ENCODE data around the gene FANCF. TPM values are rescaled to one million over a fixed set of nuclear protein-coding genes. Genes with fewer than 3 reads are reported as not detected.
A peak's percentile ranks its signal among the peaks of the same experiment; 100 is the strongest.

FANCF gene
- polyA plus RNA-seq, 1 of the 3 experiments (the other 2 are of a cell fraction), result 4.3 TPM

DNA sequence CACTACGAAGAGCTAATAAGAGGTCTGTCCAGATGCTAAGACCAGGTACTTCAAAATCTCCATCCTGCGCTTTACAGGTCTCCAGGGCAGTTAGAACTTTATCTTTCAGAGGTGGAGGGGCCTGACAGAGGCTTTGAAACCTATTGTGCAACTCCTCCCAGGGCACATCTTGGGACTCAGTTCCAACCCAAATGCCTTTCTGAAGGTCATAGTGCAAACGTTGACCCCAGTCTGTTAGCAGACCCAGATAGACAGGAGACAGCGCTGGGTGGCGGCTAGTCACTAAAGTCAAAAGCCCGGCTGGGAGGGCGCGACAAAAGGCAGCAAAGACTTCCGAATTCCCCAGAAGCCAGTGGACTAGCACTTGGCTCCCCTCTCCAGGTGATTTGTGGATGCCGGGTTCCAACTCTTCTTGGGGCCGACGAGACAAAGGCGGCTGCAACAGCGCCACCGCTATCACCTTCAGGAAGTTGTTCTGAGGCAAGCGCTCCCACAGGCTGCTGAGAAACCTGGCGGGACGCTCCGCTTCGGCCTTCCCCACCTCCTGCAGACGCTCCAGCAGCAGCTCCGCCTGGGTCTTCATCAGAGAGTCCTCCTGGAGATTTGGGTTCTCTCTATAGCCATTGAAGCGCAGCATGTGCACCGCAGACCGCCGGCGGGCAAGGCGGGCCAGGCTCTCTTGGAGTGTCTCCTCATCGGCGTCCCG is 728 bp downstream of the FANCF start:
- peaks cover 12 to 21% of the 10 kb centered on the region in 2 experiments for H3K36me3 ChIP-seq (replicated peaks in 1 of 2; ENCODE audit: control insufficient read depth in 1 of 2, insufficient read depth in 2 of 2, low read length in 1 of 2)
- ChIA-PET CTCF (interaction anchor here (0.6 to 2.0 kb wide), 10 partner anchors 9 to 208 kb away, joined by 3 to 11 read pairs (median 3); partner anchors contain the start of gene GAS2), POLR2A (interaction anchor here (1.3 to 1.7 kb wide), 2 partner anchors 42 to 66 kb away, joined by 4 to 6 read pairs; partner anchors contain the start of gene GAS2)
- TF ChIP-seq, protein P1, sequence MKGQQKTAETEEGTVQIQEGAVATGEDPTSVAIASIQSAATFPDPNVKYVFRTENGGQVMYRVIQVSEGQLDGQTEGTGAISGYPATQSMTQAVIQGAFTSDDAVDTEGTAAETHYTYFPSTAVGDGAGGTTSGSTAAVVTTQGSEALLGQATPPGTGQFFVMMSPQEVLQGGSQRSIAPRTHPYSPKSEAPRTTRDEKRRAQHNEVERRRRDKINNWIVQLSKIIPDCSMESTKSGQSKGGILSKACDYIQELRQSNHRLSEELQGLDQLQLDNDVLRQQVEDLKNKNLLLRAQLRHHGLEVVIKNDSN (IDR thresholded peaks at IDR 0.05; ENCODE audit: borderline replicate concordance, low read depth), result 0 out of 2 replicates have a peak, but pooled peaks have one; percentile 7
- no peak for TF ChIP-seq EP300 (IDR thresholded peaks at IDR 0.05; ENCODE audit: borderline replicate concordance in 1 of 2, low read depth in 1 of 2, low read length in 1 of 2)
- peak; percentile 44 for TF ChIP-seq RAD21 (IDR thresholded peaks at IDR 0.05; ENCODE audit: low read length)
- TF ChIP-seq CTCF (IDR thresholded peaks at IDR 0.05), result peak; percentile 62
- DNase-seq, result peak; percentile 57
- H3F3A ChIP-seq (replicated peaks; ENCODE audit: insufficient read depth), result peaks cover 8% of the 10 kb centered on the region
- peak overlapping the region; percentile 79 for H3K9ac ChIP-seq
- H3K27ac ChIP-seq (ENCODE audit: low read depth in 2 of 2, low read length in 1 of 2), result peak overlapping the region; percentile 76 to 96
- peaks cover 8 to 11% of the 10 kb centered on the region in 2 experiments; a peak in 3 of 4 replicates for H3K4me1 ChIP-seq (ENCODE audit: control insufficient read depth in 1 of 2, insufficient read depth in 2 of 2, low read depth in 1 of 2, low read length in 1 of 2)
- peak overlapping the region; percentile 99 for H2AFZ ChIP-seq (ENCODE audit: low read depth)
- no peaks in the 10 kb centered on the region for H3K9me3 ChIP-seq
- no peaks in the 10 kb centered on the region; the same call in 1 of the 2 replicates for H3K9me2 ChIP-seq
- peak overlapping the region; percentile 95 for H3K4me2 ChIP-seq
- H3K27me3 ChIP-seq (ENCODE audit: insufficient read depth), result no peaks in the 10 kb centered on the region
- H3K79me2 ChIP-seq (ENCODE audit: insufficient read depth), result peaks cover 23% of the 10 kb centered on the region
- peak overlapping the region; percentile 90 to 94 for H3K4me3 ChIP-seq (ENCODE audit: low read depth in 2 of 2, low read length in 1 of 2)
- 7% methylated on average over 12 of the region's 31 CpGs for WGBS (ENCODE audit: low lambda C conversion rate)
- no peaks in the 10 kb centered on the region; the same call in 1 of the 2 replicates for H4K20me1 ChIP-seq (ENCODE audit: insufficient read depth)

DNA sequence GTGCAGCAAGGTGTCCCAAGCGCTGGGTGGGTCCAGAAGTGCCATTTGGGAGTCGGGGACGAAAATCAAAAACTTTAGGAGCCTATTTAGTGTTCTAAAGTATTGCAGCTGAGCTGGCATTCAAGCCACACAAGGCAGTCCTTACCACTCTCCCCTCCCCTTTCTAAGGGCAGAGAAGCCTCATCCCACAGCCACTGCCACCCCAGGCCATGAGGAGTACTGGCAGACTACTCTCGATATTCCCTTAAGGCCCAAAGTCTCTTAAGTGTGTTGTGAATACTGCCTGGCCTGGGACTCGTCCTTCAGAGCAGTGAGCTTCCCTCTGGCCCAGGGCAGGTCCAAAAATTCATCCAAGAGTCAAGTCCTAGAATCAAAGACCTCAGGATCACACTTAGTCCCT is 7.8 kb downstream of the FANCF start:
- Histone ChIP-seq H4K20me1 (ENCODE audit: insufficient read depth) (no peaks in the 10 kb centered on the region; the same call in 1 of the 2 replicates), H3K4me2 (no peak overlapping the region), H3K27ac (ENCODE audit: low read depth in 2 of 2, low read length in 1 of 2) (no peak overlapping the region), H3K9ac (no peak overlapping the region), H3K79me2 (ENCODE audit: insufficient read depth) (0 out of 2 replicates have a peak, but pooled peaks cover 1% of the 10 kb centered on the region), H3K36me3 (replicated peaks in 1 of 2; ENCODE audit: control insufficient read depth in 1 of 2, insufficient read depth in 2 of 2, low read length in 1 of 2) (peaks cover 10 to 11% of the 10 kb centered on the region in 2 experiments), H3K9me3 (no peaks in the 10 kb centered on the region), H3K4me3 (ENCODE audit: low read depth in 2 of 2, low read length in 1 of 2) (no peak overlapping the region), H3K9me2 (no peaks in the 10 kb centered on the region; the same call in 1 of the 2 replicates), H2AFZ (ENCODE audit: low read depth) (no peak overlapping the region), H3K4me1 (ENCODE audit: control insufficient read depth in 1 of 2, insufficient read depth in 2 of 2, low read depth in 1 of 2, low read length in 1 of 2) (no peaks in the 10 kb centered on the region; a peak in 2 of 4 replicates), H3F3A (replicated peaks; ENCODE audit: insufficient read depth) (peaks cover 6% of the 10 kb centered on the region), H3K27me3 (ENCODE audit: insufficient read depth) (no peaks in the 10 kb centered on the region)
- DNase-seq, result no peak
- POLR2A ChIA-PET, result no interaction called here
- 93% methylated on average over 5 of the region's 5 CpGs for WGBS (ENCODE audit: low lambda C conversion rate)
- CTCF ChIA-PET, result no interaction called here
- no peak for TF ChIP-seq NFIC (IDR thresholded peaks at IDR 0.05; ENCODE audit: borderline replicate concordance)
- no peak for TF ChIP-seq TCF12 (IDR thresholded peaks at IDR 0.05)
- no peak for TF ChIP-seq TEAD4 (IDR thresholded peaks at IDR 0.05; ENCODE audit: borderline replicate concordance, insufficient read depth)
- TF ChIP-seq, protein P2, sequence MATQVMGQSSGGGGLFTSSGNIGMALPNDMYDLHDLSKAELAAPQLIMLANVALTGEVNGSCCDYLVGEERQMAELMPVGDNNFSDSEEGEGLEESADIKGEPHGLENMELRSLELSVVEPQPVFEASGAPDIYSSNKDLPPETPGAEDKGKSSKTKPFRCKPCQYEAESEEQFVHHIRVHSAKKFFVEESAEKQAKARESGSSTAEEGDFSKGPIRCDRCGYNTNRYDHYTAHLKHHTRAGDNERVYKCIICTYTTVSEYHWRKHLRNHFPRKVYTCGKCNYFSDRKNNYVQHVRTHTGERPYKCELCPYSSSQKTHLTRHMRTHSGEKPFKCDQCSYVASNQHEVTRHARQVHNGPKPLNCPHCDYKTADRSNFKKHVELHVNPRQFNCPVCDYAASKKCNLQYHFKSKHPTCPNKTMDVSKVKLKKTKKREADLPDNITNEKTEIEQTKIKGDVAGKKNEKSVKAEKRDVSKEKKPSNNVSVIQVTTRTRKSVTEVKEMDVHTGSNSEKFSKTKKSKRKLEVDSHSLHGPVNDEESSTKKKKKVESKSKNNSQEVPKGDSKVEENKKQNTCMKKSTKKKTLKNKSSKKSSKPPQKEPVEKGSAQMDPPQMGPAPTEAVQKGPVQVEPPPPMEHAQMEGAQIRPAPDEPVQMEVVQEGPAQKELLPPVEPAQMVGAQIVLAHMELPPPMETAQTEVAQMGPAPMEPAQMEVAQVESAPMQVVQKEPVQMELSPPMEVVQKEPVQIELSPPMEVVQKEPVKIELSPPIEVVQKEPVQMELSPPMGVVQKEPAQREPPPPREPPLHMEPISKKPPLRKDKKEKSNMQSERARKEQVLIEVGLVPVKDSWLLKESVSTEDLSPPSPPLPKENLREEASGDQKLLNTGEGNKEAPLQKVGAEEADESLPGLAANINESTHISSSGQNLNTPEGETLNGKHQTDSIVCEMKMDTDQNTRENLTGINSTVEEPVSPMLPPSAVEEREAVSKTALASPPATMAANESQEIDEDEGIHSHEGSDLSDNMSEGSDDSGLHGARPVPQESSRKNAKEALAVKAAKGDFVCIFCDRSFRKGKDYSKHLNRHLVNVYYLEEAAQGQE (IDR thresholded peaks at IDR 0.05; ENCODE audit: low read depth, low read length), result no peak
- no peak for TF ChIP-seq NRF1 (IDR thresholded peaks at IDR 0.05; ENCODE audit: low read depth, low read length)
- no peak for TF ChIP-seq RXRA (IDR thresholded peaks at IDR 0.05; ENCODE audit: borderline replicate concordance, low read depth)
- TF ChIP-seq SIN3A (IDR thresholded peaks at IDR 0.05; ENCODE audit: borderline replicate concordance, low read depth, low read length), result no peak
- no peak for TF ChIP-seq RCOR1 (IDR thresholded peaks at IDR 0.05; ENCODE audit: low read length)
- no peak for TF ChIP-seq IRF3 (IDR thresholded peaks at IDR 0.05; ENCODE audit: low read depth, low read length)
- TF ChIP-seq MXI1 (IDR thresholded peaks at IDR 0.05; ENCODE audit: low read depth, low read length), result no peak
- TF ChIP-seq CHD2 (IDR thresholded peaks at IDR 0.05; ENCODE audit: low read length, partially characterized antibody), result no peak
- TF ChIP-seq YY1 (IDR thresholded peaks at IDR 0.05; ENCODE audit: low read depth), result no peak
- TF ChIP-seq, protein P1 (IDR thresholded peaks at IDR 0.05; ENCODE audit: borderline replicate concordance, low read depth), result no peak
- TF ChIP-seq ELF1 (IDR thresholded peaks at IDR 0.05), result no peak
- TF ChIP-seq, protein P3, sequence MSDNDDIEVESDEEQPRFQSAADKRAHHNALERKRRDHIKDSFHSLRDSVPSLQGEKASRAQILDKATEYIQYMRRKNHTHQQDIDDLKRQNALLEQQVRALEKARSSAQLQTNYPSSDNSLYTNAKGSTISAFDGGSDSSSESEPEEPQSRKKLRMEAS (IDR thresholded peaks at IDR 0.05; ENCODE audit: low read depth), result no peak
